Activated naive CD8-positive, alpha-beta T cell treated with anti-CD3 and anti-CD28 coated beads, Interleukin-2, amount 50 U/mL, for 24 hours (primary cell): ENCODE data around the gene DNAJC8.

Experiments
- ATAC-seq: fragments of 150-1000 bp; cut with Tn5 transposase; one replicate; pipeline ENCODE4 v1.10.0; 2021
- DNase-seq: peaks from one replicate; pipeline ENCODE4 v3.0.0; 2021
- H3K27ac Mint-ChIP-seq: one replicate; pipeline ENCODE4 v1.8.0; 2021; ENCODE audit warnings: mild to moderate bottlenecking, mixed read lengths
- H3K27me3 Mint-ChIP-seq: one replicate; pipeline ENCODE4 v1.8.0; 2021; ENCODE audit warnings: mixed read lengths
- H3K36me3 Mint-ChIP-seq: one replicate; pipeline ENCODE4 v1.8.0; 2021; ENCODE audit warnings: low read depth, mixed read lengths
- H3K4me1 Mint-ChIP-seq: one replicate; pipeline ENCODE4 v1.8.0; 2021; ENCODE audit warnings: mixed read lengths
- H3K4me3 Mint-ChIP-seq: one replicate; pipeline ENCODE4 v1.8.0; 2021; ENCODE audit warnings: mild to moderate bottlenecking, moderate library complexity, mixed read lengths
- H3K9me3 Mint-ChIP-seq: one replicate; pipeline ENCODE4 v1.8.0; 2021; ENCODE audit warnings: mixed read lengths

The DNAJC8 gene

DNA sequence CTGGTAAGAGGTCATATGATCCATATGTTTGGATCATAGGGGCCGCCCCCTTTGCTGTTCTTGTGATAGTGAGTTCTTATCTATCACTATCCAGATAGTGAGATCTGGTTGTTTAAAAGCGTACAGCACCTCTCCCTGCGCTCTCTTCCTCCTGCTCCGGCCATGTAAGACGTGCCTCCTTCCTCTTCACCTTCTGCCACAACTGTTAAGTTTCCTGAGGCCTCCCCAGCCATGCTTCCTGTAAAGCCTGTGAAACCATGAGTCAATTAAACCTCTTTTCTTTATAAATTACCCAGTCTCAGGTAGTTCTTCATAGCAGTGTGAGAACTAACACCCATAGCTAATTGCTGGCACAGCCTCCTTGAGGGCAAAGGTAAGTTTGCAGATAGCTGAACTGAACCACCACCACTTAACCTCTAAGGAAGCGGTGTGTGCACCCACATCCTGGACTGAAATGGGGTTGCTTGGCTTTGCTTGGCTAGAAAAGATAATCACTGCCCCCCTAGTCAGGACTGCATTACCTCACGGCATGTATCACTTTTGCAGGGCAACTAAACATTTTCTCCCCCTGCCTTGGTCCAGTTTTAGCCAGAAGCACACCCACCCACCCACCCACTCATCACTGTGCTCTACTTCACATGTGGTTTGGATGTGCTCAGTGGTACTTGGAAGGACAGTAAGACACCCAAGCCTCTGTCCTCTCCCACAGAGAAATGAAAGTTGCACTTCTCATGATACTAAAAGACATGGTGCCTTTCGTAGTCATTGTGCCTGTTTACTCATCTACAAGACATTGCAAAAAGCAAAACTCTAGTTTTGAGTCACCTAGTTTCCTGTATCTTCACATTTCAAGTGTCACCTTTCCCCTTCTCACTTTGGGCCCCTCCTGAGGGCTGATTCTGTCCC, 33.2 kb downstream of the DNAJC8 start:
- peak overlapping the region; percentile 72 for H3K4me3 Mint-ChIP-seq
- DNase-seq (peak; percentile 65), ATAC-seq (peak; percentile 94)
- H3K4me1 Mint-ChIP-seq: peaks cover 44% of the 10 kb centered on the region
- peaks cover 67% of the 10 kb centered on the region for H3K36me3 Mint-ChIP-seq
- H3K9me3 Mint-ChIP-seq: peaks cover 14% of the 10 kb centered on the region
- H3K27ac Mint-ChIP-seq: peak overlapping the region; percentile 96
- H3K27me3 Mint-ChIP-seq: no peaks in the 10 kb centered on the region

DNA sequence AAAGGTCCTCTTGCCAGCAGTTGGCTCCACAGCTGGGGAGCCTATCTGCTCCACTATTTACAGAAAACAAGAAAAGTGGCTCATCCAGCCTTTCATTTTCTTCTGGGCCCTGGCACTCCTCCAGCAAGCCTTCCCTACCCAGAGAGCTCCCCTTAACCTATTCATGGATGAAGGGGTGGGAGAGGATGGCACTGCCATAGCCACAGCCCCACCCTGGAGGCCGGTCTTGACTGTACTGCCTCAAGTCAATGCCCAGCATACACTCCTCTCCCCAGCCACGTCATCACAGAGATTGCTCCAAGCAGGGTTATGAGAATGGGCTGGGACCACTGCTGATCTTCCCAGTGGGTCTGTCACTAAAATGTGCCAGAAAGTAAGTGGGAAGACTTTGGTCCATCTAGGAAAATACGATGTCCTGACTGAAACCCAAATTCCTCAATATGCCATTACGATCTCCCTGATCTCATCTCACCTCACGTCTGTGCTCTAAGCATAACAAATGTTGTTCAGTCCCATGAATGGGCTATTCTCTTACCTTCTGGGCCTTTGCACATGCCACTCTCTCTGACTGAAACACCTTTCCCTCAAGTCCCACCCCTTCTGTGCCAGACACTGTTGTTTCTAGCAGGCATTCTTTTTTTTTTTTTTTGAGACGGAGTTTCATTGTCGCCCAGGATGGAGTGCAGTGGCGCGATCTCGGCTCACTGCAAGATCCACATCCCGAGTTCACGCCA, 35.0 kb downstream of the DNAJC8 start:
- Mint-ChIP-seq H3K27ac (no peak overlapping the region), H3K4me1 (peaks cover 44% of the 10 kb centered on the region)

DNA sequence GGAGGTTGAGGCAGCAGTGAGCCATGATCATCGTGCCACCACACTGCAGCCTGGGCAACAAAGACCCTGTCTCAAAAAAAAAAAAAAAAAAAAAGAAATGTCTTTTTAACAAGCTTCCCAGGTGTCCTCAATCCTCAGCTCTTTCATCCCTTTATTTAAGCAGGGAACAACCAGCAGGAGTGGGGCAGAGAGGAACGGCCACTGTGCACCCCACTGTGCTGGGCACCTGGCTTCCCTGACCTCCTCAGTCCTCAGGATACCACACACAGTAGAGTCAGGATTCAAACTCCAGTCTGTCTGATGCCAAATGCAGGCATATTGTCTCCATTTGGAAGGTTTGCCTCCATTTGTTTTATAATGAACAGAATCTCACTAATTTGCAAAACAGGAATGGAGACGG, 36.5 kb downstream of the DNAJC8 start:
- peaks cover 2% of the 10 kb centered on the region for H3K27me3 Mint-ChIP-seq
- peaks cover 44% of the 10 kb centered on the region for H3K4me1 Mint-ChIP-seq
- H3K4me3 Mint-ChIP-seq: no peak overlapping the region
- peaks cover 14% of the 10 kb centered on the region for H3K9me3 Mint-ChIP-seq
- no peak for DNase-seq
- peaks cover 54% of the 10 kb centered on the region for H3K36me3 Mint-ChIP-seq
- ATAC-seq: no peak
- H3K27ac Mint-ChIP-seq: no peak overlapping the region

More for the DNA sequence above, 35.0 kb downstream of the DNAJC8 start:
- H3K9me3 Mint-ChIP-seq: peaks cover 14% of the 10 kb centered on the region
- H3K4me3 Mint-ChIP-seq: no peak overlapping the region
- no peak for DNase-seq
- ATAC-seq: no peak
- H3K27me3 Mint-ChIP-seq: peaks cover 2% of the 10 kb centered on the region
- peaks cover 58% of the 10 kb centered on the region for H3K36me3 Mint-ChIP-seq

- Mint-ChIP-seq H3K36me3 (peaks cover 48% of the 10 kb centered on the region), H3K9me3 (peaks cover 14% of the 10 kb centered on the region), H3K4me3 (no peak overlapping the region), H3K27ac (no peak overlapping the region), H3K4me1 (peaks cover 38% of the 10 kb centered on the region), H3K27me3 (peaks cover 2% of the 10 kb centered on the region)
- DNase-seq (no peak), ATAC-seq (no peak)
Measured at GRCh38 chr1:28195780-28196179, 37.0 kb downstream of the DNAJC8 start.

- H3K4me3 Mint-ChIP-seq: no peak overlapping the region
- ATAC-seq (no peak), DNase-seq (no peak)
- no peak overlapping the region for H3K27ac Mint-ChIP-seq
- peaks cover 13% of the 10 kb centered on the region for H3K9me3 Mint-ChIP-seq
- peaks cover 37% of the 10 kb centered on the region for H3K36me3 Mint-ChIP-seq
- peaks cover 26% of the 10 kb centered on the region for H3K4me1 Mint-ChIP-seq
- peaks cover 2% of the 10 kb centered on the region for H3K27me3 Mint-ChIP-seq
Measured at GRCh38 chr1:28194326-28195035, 38.3 kb downstream of the DNAJC8 start.

DNA sequence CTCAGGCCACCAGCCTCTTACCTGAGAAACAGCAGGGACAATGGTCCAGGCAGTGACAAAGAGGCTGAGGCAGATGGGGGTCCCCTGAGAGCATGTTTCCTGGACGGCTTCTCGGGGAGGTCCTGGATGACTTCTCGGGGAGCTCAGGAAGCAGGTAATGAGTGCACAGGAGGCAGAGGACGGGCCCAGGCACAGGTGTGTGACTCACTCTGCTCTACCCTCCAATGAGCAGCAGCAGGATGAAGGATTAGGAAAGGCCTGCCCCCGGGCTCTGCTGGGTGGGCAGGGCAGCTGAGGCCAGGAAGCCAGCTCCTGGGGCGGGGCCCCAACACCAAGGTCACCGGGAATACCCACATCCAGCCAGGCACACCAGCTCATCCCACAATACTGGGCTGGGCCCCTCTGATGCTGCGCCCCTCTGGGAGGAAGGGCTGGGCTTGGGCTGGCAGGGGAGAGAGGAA, 39.1 kb downstream of the DNAJC8 start:
- H3K9me3 Mint-ChIP-seq: peaks cover 6% of the 10 kb centered on the region
- ATAC-seq: no peak

GRCh38 chr1:28190996-28191645, 41.7 kb downstream of the DNAJC8 start:
- ATAC-seq: no peak
- Mint-ChIP-seq H3K27me3 (peaks cover 2% of the 10 kb centered on the region), H3K4me3 (no peak overlapping the region), H3K27ac (no peak overlapping the region), H3K36me3 (peaks cover 9% of the 10 kb centered on the region), H3K9me3 (no peaks in the 10 kb centered on the region), H3K4me1 (no peaks in the 10 kb centered on the region)
- DNase-seq: no peak

More for the DNA sequence above, 39.1 kb downstream of the DNAJC8 start:
- no peak overlapping the region for H3K4me3 Mint-ChIP-seq
- peaks cover 2% of the 10 kb centered on the region for H3K27me3 Mint-ChIP-seq
- DNase-seq: no peak
- H3K4me1 Mint-ChIP-seq: peaks cover 18% of the 10 kb centered on the region
- H3K27ac Mint-ChIP-seq: no peak overlapping the region
- H3K36me3 Mint-ChIP-seq: peaks cover 30% of the 10 kb centered on the region

GRCh38 chr1:28190337-28190979, 42.4 kb downstream of the DNAJC8 start:
- H3K9me3 Mint-ChIP-seq: no peaks in the 10 kb centered on the region
- no peak for DNase-seq
- peaks cover 2% of the 10 kb centered on the region for H3K27me3 Mint-ChIP-seq
- ATAC-seq: no peak
- no peak overlapping the region for H3K27ac Mint-ChIP-seq
- peaks cover 8% of the 10 kb centered on the region for H3K36me3 Mint-ChIP-seq
- H3K4me3 Mint-ChIP-seq: no peak overlapping the region
- H3K4me1 Mint-ChIP-seq: no peaks in the 10 kb centered on the region

GRCh38 chr1:28185071-28185470, 47.8 kb downstream of the DNAJC8 start:
- ATAC-seq: no peak
- H3K9me3 Mint-ChIP-seq: no peaks in the 10 kb centered on the region
- no peak overlapping the region for H3K27ac Mint-ChIP-seq
- DNase-seq: no peak
- H3K4me1 Mint-ChIP-seq: peaks cover 10% of the 10 kb centered on the region
- H3K36me3 Mint-ChIP-seq: peaks cover 1% of the 10 kb centered on the region
- H3K27me3 Mint-ChIP-seq: peaks cover 10% of the 10 kb centered on the region
- H3K4me3 Mint-ChIP-seq: no peak overlapping the region

- Mint-ChIP-seq H3K27ac (no peak overlapping the region), H3K4me1 (peaks cover 20% of the 10 kb centered on the region), H3K27me3 (peaks cover 28% of the 10 kb centered on the region), H3K36me3 (no peaks in the 10 kb centered on the region), H3K4me3 (no peak overlapping the region), H3K9me3 (no peaks in the 10 kb centered on the region)
- ATAC-seq (no peak), DNase-seq (no peak)
Measured at GRCh38 chr1:28180306-28181305, 52.2 kb downstream of the DNAJC8 start.

GRCh38 chr1:28178690-28179485, 53.9 kb downstream of the DNAJC8 start:
- Mint-ChIP-seq H3K4me3 (no peak overlapping the region), H3K27ac (no peak overlapping the region), H3K9me3 (no peaks in the 10 kb centered on the region), H3K27me3 (peaks cover 31% of the 10 kb centered on the region), H3K36me3 (no peaks in the 10 kb centered on the region), H3K4me1 (peaks cover 25% of the 10 kb centered on the region)
- DNase-seq: no peak
- no peak for ATAC-seq
